B cell (primary cell): ENCODE measurements around the gene MEIOB.

ENCODE experiments used
- EZH2 ChIP-seq: IDR thresholded peaks from 2 replicates; pipeline ENCODE4 v1.6.1; 2012; ENCODE audit warnings: borderline replicate concordance, low read depth, mild to moderate bottlenecking, moderate library complexity, low read length; ENCODE audit not compliant: insufficient read depth, poor library complexity, severe bottlenecking
- TF ChIP-seq, protein P1 (sequence below): fragments of 200-600 bp; IDR thresholded peaks from one replicate; pipeline ENCODE4 v1.8.0; 2022; ENCODE audit warnings: antibody characterized with exemption, mild to moderate bottlenecking

DNA sequence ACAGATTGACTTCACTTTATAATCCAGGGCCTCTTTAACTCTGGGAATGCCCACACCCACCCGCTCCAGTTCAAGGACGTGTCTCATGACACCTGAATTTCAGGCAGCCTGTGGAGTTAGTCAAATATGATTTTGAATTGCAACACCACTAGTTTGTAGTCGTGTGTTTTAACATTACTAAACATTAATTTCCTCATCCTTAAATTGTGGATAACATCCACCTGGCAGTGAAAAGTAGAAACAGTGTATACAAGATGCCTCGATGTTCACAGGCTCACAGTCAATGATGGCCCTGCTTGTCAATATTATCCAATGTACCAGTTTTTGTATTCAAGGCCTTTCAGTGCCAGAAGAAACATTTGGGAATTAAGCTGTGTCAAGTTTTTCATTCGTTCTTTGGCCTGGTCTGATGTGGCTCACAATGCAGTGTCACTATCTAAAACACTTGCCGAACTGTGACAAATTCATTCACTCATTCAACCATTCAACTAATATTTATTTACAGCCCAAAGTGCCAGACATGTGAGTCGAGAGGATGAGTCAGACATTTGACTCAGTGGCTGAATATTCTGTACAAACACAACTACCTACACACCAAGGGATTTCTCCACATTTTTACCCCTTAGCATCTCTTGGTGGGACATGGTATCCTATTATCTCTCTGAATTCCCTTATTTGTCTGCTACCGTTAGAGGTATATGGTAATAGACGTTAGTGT is 1.4 kb downstream of the MEIOB start:
- TF ChIP-seq, protein P1, sequence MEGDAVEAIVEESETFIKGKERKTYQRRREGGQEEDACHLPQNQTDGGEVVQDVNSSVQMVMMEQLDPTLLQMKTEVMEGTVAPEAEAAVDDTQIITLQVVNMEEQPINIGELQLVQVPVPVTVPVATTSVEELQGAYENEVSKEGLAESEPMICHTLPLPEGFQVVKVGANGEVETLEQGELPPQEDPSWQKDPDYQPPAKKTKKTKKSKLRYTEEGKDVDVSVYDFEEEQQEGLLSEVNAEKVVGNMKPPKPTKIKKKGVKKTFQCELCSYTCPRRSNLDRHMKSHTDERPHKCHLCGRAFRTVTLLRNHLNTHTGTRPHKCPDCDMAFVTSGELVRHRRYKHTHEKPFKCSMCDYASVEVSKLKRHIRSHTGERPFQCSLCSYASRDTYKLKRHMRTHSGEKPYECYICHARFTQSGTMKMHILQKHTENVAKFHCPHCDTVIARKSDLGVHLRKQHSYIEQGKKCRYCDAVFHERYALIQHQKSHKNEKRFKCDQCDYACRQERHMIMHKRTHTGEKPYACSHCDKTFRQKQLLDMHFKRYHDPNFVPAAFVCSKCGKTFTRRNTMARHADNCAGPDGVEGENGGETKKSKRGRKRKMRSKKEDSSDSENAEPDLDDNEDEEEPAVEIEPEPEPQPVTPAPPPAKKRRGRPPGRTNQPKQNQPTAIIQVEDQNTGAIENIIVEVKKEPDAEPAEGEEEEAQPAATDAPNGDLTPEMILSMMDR, result no peak
- TF ChIP-seq EZH2, result no peak
